CMK (cell line): ENCODE measurements around the gene KLHL25.

Source experiments
- DNase-seq: peaks from one replicate; pipeline ENCODE4 v3.0.0-alpha.2; 2010; ENCODE audit warnings: low read depth

The KLHL25 gene

GRCh38 chr15:85717212-85717611 is 77.5 kb downstream of the KLHL25 start:
- no peak for DNase-seq

- DNase-seq, result no peak
Measured at GRCh38 chr15:85716261-85716660, 78.5 kb downstream of the KLHL25 start.

- DNase-seq, result no peak
Measured at GRCh38 chr15:85711580-85712192, 83.0 kb downstream of the KLHL25 start.

- DNase-seq, result no peak
Measured at GRCh38 chr15:85710340-85710842, 84.3 kb downstream of the KLHL25 start.
